GM12864 (cell line): ENCODE data around the gene OSTN.
"Not testable (repeated sequence)": the region's sequence is repeated elsewhere in the genome, so short reads cannot be mapped to it uniquely, and the experiment has no call there.

Source experiments
- DNase-seq: peaks from one replicate; pipeline ENCODE4 v3.0.0-alpha.2; 2011; ENCODE audit warnings: low read depth
- H3K4me3 ChIP-seq: 2 replicates; pipeline ENCODE4 v1.5.1; 2011; ENCODE audit warnings: mild to moderate bottlenecking, low read depth, low read length, control low read depth
- TF ChIP-seq, protein P1 (sequence below): IDR thresholded peaks from 2 replicates; pipeline ENCODE4 v1.5.1; 2011; ENCODE audit warnings: low read depth, mild to moderate bottlenecking, moderate library complexity, low read length, control low read depth, inconsistent platforms; ENCODE audit errors: missing control alignments

OSTN gene

DNA sequence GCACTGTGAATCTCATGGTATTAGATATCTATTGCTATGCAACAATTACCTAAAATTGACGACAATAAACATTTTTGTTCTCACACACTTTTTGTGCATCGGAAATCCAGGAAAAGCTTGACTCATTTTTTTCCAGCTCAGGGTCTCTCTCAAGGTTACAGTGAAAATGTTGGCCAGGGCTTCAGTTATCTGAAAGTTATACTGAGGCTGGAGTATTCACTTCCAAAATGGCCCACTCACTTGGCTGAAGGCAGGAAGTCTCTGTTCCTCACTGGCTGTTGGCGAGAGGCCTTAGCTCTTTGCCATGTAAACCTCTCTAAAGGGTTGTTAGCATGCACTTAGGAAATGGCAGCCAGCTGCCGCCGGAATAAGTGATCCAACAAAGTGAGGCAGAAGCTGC, 41.4 kb downstream of the OSTN start:
- no peak overlapping the region for H3K4me3 ChIP-seq
- TF ChIP-seq, protein P1, sequence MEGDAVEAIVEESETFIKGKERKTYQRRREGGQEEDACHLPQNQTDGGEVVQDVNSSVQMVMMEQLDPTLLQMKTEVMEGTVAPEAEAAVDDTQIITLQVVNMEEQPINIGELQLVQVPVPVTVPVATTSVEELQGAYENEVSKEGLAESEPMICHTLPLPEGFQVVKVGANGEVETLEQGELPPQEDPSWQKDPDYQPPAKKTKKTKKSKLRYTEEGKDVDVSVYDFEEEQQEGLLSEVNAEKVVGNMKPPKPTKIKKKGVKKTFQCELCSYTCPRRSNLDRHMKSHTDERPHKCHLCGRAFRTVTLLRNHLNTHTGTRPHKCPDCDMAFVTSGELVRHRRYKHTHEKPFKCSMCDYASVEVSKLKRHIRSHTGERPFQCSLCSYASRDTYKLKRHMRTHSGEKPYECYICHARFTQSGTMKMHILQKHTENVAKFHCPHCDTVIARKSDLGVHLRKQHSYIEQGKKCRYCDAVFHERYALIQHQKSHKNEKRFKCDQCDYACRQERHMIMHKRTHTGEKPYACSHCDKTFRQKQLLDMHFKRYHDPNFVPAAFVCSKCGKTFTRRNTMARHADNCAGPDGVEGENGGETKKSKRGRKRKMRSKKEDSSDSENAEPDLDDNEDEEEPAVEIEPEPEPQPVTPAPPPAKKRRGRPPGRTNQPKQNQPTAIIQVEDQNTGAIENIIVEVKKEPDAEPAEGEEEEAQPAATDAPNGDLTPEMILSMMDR: no peak
- no peak for DNase-seq

DNA sequence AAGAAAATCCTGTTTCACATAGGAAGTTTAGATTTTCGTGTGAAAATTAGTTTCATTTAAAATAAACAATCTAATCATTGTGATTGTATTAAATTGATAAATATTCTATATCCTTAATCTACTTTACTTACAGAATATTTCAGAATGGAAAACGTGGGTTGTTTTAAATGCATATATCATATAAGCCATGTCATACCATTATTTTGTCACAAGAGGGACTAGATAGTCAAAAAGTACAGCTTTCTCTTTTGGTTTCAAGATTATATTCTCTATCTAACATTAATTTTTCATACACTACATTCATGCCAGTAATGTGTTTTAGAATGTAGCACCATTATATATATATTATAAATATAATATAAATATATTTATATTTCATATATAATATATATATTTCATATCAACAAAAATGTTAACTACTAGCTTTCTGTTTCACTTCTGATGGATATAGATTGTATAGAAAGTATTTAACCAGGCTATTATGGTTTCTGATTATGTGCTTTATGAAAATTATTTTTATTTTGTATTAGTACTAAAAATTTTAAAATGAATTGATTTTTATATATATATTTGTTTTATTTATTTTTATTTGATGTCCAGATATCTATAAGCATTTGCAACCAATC, 45.3 kb downstream of the OSTN start:
- no peak overlapping the region for H3K4me3 ChIP-seq
- TF ChIP-seq, protein P1: peak; percentile 33
- no peak for DNase-seq

DNA sequence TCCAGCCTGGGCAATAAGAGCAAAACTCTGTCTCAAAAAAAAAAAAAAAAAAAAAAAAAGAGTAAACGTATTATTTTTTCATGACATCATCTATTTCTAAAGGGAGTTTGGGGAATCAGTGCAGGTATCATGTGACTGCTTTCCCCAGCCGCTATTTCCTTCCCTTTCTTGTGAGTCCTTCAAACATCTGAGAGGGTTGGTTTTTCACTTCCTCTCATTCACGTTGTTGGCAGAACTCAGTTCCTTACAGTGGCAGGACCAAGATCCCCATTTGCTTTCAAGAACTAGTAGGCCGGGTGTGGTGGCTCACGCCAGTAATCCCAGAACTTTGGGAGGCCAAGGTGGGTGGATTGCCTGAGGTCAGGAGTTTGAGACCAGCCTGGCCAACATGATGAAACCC, 47.0 kb downstream of the OSTN start:
- DNase-seq: peak; percentile 84
- H3K4me3 ChIP-seq: not testable (repeated sequence)

DNA sequence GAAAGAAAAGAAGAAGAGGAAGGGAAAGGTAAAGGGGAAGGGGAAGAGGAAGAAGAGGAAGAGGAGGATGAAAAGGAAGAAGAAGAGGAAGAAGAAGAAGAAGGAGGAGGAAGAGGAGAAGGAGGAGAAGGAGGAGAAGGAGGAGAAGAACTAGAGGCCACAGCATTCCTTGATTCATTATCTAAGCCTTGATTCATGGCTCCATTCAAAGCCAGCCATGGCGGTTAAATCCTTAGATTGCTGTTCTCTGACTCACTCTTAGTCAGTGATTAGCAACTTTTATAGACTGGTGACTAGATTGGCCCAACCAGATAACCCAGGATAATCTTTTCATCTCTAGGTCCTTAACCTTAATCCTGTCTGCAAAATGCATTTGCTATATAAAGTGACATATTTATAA, 47.6 kb downstream of the OSTN start:
- no peak overlapping the region for H3K4me3 ChIP-seq
- DNase-seq: no peak
- TF ChIP-seq, protein P1: no peak

DNA sequence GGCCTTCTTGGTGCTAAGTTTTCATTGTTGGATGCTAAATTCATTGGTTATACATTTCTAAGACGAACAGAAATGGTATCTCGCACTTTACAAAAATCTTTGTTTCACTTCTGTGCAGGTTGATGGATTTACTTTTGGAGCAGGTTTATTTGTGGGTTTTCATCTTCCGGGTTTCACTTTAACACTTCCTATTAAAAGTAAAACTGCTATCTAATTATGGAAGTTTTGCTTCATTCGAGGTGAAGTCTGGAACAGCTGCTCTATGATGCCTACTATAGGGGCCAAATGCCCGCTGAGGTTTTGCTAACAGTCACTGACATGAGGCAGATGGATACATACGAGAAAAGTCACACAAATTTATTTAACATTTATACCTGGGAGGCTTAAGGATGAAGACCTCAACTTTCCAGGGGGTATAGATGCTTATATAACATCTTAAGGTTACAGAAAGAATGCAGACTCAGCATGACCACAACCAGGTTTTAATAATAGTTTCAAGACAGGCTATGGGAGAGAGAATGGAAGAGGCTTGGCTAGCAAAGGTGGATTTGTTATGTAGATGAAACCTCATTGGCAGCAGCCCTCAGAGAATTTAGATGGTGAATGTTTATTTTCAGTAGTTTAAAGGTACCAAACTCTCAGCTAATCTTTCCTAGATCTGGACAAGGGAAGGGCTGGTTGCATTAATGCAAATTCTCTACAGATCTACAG, 54.2 kb downstream of the OSTN start:
- no peak for DNase-seq
- TF ChIP-seq, protein P1: no peak
- peak overlapping the region; percentile 38; the same call in 1 of the 2 replicates for H3K4me3 ChIP-seq

DNA sequence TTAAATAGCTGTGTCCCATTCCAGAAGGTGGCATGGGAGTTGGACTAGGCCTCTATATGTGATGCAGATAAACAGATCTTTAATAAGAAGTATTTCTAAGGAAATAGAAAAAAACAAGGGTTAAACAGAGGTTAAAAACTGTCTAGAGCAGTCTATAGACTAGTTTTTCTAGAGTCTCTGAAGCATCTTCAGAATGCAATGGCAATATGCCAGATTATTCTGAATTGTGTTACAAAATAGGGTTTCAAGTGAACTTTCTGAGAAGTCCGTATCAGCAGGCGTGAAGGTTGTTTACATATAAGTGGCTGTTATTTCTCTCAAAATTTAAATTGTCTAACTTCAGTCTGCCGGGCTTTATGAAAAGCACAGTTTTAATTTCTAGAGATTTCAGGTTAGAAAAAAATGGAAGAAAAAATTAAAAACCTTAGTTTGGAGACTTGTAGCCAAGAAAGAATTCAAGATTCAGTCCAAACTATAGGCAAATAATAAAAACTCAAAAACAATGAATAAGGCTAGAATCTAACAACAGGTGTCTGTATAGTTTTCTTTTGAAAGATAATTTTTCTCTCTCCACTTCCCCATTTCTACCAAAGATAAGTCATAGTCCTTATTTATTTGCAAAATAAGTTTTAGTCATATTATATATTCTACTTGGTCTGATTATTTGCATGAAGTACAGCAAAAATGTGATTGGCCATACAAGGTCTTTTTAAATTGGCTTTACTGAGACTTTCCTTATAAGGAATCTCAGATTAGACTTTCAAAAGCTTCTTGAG, 55.2 kb downstream of the OSTN start:
- TF ChIP-seq, protein P1: no peak
- H3K4me3 ChIP-seq: no peak overlapping the region
- DNase-seq: no peak

DNA sequence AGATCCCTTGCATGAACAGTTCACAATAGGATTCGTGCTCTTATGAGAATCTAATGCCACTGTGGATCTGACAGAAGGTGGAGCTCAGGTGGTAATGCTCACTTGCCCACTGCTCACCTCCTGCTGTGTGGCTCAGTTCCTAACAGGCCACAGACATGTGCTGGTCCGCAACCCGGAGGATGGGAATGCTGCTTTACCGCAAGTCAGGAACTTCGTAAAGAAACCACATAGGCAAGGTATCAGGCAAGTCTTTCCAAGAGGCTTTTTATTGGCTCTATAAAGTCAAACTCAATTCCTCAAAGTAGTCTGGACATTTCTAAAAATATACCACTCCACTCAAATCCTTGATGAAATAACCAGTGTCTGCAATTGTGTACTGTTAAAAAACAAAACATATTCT, 56.1 kb downstream of the OSTN start:
- no peak overlapping the region for H3K4me3 ChIP-seq
- TF ChIP-seq, protein P1: no peak
- DNase-seq: no peak
